ENCODE data around the gene PICALM.
A peak's percentile ranks its signal among the peaks of the same experiment; 100 is the strongest.

Gene PICALM, protein sequence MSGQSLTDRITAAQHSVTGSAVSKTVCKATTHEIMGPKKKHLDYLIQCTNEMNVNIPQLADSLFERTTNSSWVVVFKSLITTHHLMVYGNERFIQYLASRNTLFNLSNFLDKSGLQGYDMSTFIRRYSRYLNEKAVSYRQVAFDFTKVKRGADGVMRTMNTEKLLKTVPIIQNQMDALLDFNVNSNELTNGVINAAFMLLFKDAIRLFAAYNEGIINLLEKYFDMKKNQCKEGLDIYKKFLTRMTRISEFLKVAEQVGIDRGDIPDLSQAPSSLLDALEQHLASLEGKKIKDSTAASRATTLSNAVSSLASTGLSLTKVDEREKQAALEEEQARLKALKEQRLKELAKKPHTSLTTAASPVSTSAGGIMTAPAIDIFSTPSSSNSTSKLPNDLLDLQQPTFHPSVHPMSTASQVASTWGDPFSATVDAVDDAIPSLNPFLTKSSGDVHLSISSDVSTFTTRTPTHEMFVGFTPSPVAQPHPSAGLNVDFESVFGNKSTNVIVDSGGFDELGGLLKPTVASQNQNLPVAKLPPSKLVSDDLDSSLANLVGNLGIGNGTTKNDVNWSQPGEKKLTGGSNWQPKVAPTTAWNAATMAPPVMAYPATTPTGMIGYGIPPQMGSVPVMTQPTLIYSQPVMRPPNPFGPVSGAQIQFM

DNA sequence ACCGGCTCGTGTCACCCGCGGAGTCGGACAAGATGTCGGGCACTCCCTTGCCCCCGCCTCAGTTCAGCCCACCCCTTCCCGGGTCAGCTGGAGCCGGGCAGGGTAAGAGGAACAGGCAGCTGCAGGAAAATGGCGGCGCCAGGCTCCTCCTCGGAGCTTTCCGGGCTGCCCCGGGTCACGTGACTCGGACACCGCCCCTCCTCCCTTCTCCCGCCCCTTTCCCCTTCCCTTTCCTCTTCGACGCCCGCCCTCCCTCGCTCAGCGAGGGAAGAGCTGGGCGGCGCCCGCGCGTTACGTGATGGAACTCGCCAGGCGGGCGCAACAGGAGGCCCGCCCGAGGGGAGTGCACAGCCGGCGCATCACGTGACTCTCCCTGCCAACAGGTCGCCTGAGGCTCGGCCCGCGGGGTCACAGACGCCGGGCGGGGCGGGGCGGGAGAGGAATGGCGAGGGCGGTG lies at the start of gene PICALM:
Gene PICALM (minus strand): TSS at position 134 of the 457 bp plus-strand sequence. CDS start 304 bp downstream, outside the sequence.
- TF ChIP-seq, protein P1, sequence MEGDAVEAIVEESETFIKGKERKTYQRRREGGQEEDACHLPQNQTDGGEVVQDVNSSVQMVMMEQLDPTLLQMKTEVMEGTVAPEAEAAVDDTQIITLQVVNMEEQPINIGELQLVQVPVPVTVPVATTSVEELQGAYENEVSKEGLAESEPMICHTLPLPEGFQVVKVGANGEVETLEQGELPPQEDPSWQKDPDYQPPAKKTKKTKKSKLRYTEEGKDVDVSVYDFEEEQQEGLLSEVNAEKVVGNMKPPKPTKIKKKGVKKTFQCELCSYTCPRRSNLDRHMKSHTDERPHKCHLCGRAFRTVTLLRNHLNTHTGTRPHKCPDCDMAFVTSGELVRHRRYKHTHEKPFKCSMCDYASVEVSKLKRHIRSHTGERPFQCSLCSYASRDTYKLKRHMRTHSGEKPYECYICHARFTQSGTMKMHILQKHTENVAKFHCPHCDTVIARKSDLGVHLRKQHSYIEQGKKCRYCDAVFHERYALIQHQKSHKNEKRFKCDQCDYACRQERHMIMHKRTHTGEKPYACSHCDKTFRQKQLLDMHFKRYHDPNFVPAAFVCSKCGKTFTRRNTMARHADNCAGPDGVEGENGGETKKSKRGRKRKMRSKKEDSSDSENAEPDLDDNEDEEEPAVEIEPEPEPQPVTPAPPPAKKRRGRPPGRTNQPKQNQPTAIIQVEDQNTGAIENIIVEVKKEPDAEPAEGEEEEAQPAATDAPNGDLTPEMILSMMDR (conservative IDR thresholded peaks at IDR 0.05): no peak
- peak within 1 kb of the TSS; percentile 87 for H3K27ac ChIP-seq

DNA sequence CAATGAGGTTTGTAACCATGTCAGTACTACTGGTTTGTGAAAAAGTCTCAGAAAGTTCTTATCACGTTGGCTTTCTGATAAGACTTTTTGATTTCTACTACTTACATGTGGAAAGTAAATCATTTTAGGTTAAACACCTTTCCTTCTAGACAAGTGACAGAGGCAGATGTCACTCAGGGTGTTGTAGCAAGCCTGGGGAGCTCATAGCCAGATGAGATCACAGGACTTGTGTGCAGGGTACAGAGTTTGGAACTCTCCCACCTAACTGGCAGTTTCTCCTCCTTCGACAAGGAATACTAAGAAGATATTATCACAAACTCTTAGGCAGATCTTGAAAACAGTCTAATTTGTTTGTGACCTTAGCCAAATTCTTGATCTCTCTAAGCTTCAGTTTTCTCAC lies 49.4 kb upstream of the PICALM start:
- TF ChIP-seq, protein P1 (conservative IDR thresholded peaks at IDR 0.05): no peak
- no peak overlapping the region for H3K27ac ChIP-seq

DNA sequence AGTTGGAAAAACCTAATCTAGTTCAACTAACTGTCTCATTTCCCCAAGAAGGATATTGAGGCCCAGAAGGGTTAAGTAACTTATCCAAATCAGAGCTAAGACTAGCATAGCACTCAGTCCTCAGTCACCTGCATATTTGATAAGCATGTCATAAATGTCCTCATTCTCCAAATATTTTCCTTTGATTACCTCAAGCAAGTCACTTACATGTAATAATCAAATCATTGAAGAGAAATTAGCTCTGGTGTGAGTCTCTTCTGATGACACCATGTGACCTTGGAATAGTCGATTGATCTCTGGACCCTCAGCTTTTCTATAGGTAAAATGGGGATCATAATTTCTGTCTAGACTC lies 48.8 kb upstream of the PICALM start:
- H3K27ac ChIP-seq: no peak overlapping the region
- TF ChIP-seq, protein P1 (conservative IDR thresholded peaks at IDR 0.05): no peak

DNA sequence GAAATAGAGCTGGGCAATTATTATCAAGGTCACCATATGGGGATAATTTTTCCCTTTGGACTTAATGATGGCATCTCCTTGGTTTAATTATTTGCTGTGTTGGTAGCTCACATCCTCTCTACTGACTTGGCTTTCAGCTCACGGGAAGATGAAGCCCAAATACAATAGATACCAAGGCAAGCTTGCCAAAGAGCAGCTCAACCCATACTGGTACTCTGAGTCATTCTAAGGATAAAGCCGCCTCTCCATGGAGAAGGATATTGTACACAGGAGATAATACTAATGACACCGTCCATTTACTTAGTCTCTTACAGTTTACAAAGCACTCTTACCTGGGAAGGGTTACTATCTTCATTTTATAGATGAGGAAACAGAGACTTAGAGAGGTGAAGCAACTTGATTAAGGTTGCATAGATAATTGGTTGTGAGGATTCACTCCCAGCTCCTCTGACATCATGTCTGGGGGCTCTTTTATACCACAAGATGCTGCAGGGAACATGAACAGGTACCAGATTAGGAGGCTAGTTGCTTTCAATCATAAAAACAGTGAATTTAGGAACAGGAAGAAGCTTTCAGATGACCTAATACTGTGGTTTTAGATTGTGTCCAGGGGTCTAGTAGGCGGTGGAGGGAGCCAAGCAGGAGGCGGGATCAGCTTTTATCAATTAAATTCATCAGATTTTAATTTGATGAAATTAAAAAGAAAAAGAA lies 48.3 kb upstream of the PICALM start:
- TF ChIP-seq, protein P1 (conservative IDR thresholded peaks at IDR 0.05): no peak
- no peak overlapping the region for H3K27ac ChIP-seq

DNA sequence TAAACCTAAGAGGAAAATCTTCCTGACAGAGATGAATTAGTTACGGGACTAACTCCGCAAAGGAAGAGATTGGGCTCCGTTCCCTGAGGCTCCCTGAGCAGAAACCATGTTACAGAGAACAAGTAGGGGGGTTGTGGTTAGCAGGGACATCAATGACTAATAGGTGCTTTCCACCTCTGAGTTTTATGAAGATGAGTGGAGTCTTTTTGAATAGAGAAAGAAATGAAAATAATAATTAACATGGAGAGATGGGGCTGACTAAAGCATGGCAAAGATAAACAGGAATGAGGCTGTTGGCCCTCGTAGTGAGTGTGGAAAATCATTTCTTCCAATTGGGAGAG lies 47.5 kb upstream of the PICALM start:
- no peak overlapping the region for H3K27ac ChIP-seq
- TF ChIP-seq, protein P1 (conservative IDR thresholded peaks at IDR 0.05): no peak

DNA sequence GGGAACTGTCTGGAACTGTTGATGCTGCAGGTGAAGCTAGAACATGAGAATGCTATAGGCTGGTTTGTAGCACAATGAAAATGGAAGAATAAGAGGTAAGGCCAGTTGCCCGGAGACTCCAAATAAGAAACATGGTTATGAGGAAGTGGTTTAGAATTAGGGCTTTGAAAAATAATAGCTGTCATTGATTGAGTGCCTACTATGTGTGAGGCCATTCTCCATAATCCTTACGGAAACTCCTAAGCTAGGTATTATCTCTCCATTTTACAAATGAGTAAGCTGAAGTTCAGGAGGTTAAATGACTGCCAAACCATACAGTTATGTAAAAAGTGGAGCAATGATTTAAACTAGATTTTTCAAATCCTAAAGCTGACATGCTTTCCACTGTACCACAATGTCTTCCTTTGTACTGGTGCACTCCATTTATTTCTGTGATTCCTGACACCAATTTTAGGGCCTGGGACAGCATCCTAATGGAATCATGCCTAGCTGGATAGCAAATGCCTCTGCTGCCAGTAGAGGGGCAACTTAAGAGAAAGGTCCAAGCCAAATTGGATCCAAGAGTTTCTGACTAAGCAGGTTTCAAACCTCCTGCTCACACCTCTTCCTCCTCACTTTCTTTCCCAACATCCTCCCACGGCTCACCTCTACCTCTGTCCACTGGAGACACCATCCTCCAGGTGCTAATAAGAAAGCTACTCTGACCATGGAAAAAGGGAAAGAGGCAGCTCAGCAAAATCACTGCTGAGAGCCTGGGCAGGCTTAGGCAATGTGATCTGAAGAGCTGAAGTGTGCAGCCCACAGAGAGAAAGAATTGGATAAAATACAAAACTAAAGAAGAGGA lies 46.9 kb upstream of the PICALM start:
- TF ChIP-seq, protein P1 (conservative IDR thresholded peaks at IDR 0.05): no peak
- no peak overlapping the region for H3K27ac ChIP-seq

All from VCaP (cell line).